ENCODE results near the gene MEN1.
"Not testable (repeated sequence)": the region's sequence is repeated elsewhere in the genome, so short reads cannot be mapped to it uniquely, and the experiment has no call there.

The MEN1 gene

DNA sequence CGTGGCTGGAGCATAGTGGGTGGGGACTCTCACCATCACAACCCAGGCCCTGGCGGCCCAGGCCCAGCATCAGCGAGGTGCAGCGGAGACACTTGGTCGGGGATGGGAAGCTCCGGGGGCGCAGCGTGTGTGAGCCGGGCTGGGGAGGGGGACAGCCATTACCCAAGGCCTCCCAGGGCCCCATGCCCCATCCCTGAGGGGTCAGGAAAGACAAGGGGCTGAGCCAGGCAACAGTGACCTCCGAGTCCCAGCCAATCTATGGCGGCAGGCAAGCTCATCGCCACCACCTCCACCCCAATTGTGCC is 22.8 kb upstream of the MEN1 start:
- DNase-seq (ENCODE audit: low read depth, low spot score) = no peak

DNA sequence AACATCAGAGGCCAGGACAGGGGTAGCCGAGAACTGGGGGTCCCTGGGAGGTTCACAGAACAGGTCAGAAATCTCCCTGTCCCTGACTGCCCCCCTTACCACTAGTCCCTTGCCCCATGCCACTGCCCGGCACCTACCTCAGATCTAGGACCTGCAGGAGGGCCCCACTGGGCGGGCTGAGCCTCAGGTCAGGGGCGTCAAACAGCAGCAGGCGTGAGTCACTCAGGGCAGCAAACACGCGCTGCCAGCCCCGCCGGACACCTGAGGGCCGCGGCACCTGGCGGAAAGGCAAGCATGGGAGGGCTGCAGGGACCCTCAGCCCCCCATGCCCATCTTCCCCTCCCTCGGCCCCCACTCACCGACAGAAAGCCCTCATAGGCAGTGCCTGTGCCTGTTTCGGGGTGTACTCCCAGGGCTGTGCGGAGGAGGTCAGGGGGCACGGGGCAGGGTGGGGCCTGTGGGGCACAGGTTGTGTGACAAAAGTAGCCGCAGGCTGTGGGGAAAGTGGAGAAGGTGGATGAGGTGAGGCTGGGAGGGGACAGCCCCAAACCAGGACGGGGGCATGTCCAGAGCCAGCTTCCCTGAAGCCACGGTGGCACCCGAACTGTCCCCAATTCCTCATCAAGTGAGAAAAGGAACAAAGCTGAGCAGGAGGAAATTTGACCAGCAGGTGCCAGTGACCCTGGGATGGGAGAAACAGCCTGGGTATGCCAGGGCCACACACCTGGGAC is 22.3 kb upstream of the MEN1 start:
- no peak for DNase-seq (ENCODE audit: low read depth, low spot score)

DNA sequence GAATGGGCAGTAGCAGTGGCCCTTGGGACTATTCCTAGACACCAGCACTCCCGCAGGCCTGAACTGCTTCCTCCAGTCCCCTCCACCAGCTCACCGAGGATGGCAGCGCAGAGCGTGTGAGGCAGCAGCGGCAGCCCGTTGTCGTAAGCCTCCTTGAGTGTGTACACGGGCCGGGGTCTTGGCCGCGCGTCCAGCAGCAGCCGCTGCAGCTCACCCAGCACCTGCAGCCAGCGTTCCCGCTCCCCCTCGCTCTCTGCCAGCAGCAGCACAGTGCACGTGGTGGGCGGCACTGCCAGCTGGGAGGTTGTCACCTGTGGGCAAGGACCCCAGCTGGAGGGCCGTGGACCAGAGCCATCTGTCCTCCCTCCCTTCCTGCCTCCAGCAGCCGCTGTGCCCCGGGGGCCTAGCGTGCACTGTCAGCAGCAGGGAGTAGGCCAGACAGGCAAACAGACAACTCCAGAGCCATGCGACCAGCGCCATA is 21.1 kb upstream of the MEN1 start:
- DNase-seq (ENCODE audit: low read depth, low spot score) = no peak

DNA sequence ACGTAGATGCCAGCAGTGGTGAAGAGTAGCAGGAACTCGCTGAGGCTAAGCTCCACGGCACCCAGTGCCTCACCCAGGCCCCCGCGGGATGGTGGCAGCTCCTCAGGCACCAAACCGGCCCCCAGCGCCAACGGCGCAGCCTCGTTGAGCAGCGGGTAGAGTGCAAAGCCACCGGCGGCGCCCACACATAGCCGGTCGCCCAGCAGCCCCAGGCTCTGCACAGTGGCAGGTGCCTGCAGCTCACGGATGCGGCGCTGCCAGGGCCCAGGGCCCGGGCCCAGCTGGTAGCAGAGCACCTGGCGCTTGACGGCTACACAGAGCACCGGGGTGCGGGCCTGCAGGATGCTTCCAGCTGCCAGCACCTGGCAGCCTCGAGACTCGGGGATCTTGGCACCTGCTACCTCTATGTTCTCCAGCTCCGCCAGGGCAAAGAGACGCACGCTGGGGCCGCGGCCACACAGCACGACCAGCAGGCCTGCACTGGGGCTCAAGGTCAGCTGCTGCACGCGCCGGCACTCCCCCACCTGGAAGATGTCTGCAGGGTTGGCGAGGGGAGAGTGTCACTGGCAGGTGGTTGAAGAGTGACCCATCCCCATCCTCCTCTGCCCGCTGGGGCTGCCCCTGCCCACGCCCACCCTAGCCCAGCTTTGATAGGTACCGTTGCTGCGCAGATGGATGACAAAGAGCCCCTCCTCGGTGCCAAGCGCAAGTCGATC is 19.3 kb upstream of the MEN1 start:
- no peak for DNase-seq (ENCODE audit: low read depth, low spot score)

DNA sequence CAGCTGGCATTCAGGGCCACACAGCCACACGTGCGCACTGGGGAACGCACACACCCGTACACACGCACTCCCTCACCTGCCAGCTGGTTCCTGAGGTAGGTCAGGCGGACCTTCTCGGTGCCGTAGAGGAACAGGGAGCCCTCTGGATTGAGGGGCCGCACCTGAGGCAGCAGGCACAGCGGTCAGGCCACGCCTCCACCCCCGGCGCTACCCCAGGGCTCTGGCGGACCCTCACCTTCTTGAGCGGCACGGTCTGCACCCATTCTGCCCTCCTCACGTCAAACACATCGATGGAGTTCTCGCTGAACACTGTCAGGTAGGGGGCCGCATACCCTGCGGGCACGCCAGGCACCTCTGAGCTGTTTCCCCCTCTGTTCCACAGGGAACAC is 17.1 kb upstream of the MEN1 start:
- DNase-seq (ENCODE audit: low read depth, low spot score) = no peak

DNA sequence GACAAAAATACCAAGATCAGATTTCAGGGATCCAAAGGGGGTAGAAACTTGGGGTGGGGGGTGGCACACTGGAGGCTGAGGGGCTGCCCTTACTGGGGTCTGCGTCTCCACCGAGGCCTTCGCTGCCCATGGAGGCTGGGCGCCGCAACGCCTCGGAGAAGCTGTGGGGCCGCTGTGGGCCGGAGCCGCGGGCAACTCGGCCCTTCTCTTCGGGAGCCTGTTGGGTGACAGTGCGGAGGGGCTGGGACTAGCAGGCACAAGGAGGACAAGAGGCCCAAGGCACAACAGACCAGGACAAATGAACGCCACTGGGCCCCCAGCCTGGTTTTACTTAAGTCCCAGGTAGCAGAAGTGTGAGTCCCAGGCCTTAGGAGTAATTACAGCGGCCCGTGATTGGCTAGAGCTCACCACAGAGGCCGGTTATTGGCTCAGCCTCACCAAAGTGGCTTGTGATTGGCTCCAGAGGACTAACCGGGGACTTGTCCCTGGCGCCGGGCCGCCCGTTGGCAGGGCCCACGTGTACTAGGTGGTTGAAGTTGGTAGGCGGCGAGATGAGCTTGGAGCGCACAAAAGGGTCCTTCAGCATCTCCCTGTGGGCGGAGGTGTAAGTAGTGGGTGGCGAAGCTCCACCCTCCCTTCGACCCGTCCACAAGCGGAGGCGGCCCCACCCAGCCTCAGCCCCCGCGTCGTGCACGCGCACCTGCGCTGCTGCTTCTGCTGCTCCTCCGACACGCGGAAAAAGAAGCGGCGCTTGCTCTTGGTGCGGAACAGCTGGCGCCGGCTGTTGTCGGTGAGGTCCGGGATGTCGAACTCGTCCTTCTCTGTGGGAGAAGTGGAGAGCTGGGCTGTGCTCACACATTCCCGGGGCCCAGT is 16.5 kb upstream of the MEN1 start:
- DNase-seq (ENCODE audit: low read depth, low spot score) = no peak

DNA sequence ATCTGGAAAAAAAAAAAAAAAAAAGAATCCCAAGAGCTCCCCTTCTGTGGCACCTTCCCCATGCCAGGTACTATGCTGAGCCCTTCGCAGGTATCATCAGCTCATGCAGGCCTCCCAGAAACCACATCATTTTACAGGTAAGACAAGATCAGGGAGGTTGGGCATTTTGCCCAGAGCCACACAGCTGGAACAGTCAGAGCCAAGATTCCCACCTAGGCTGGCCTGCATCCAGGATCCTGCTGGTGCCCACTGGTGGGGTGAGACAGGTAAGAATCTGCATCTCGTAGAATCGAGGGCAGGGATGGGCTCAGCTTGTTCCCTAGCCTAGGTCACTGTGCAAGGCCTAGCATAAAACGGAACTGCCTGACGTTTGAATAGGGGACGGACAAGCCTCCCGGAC is 15.7 kb upstream of the MEN1 start:
- no peak for DNase-seq (ENCODE audit: low read depth, low spot score)

DNA sequence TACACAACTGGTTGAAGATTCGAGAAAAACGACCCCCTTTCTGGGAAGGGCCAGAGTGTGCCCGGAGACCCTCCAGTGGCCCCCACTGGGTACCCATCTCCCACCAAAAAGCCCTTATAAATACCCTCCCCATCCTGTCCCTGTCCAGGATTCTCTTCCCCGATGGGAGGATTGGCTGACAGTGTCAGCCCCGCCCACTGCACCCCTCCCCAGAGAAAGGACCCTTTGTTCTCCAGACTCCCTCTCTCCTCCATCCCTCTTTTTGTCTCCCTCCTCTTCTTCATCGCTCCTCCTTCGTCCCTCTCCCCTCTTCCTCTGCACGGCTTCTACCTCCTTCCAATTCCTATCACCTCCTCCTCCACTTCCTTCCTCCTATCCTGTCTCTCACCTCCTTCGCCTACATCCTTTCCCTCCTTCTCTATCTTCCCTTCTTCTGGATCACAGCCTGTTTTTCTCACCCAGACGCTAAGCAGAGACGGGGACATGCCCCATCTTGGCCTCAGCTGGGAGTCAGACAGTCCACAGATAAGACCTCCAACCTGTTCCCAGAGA is 13.3 kb upstream of the MEN1 start:
- DNase-seq (ENCODE audit: low read depth, low spot score) = no peak

DNA sequence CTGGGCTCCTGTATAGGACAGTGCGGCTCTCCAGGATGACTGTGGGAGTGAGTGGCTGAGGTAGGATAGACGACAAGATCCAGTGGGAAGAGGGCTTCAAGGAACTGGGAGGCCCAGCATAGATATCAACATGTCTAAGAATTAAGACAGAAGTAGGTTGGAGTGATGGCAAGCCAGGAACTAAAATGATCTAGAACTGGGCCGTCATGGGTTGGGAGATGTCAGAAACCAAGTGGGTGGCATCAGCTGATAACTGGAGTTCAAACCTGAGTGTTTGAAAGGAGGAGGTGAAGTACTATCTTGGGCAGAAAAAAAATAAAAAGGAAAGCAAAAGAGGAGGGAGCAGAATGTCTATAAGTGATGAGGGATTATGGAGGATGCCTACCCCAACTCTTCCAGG is 7.1 kb upstream of the MEN1 start:
- DNase-seq (ENCODE audit: low read depth, low spot score) = no peak

DNA sequence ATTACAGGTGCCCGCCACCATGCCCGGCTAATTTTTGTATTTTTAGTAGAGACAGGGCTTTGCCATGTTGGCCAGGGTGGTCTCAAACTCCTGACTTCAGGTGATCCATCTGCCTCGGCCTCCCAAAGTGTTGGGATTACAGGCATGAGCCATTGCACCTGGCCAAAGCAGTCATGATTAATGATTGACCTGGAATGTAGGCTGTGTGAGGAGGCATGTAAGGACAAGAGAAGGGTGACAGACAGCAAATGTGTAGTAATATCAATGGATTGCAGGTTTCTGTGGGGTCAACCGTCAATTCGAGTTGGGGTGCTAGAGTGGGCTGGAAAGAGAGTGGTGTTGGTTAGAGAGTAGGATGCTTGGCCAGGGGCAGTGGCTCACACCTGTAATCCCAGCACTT is 5.1 kb upstream of the MEN1 start:
- DNase-seq (ENCODE audit: low read depth, low spot score) = not testable (repeated sequence)

DNA sequence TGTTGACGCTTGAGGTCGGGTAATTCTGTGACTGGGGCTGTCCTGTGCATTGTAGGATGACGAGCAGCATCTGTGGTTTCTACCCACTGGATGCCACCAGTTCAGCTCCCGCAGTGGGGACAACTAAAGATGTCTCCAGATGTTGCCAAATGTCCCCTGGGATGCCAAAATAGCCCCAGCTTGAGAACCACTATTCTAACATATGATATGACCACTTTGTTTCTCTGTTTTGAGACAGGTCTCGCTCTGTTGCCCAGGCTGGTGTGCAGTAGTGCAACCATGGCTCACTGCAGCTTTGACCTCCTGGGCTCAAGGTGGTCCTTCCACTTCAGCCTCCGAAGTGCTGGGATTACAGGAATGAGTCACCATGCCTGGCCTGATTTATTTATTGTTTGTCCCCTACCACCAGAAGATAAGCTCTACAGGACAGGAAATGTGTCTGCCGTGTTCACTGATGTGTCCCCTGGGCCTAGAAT is 4.4 kb upstream of the MEN1 start:
- no peak for DNase-seq (ENCODE audit: low read depth, low spot score)

DNA sequence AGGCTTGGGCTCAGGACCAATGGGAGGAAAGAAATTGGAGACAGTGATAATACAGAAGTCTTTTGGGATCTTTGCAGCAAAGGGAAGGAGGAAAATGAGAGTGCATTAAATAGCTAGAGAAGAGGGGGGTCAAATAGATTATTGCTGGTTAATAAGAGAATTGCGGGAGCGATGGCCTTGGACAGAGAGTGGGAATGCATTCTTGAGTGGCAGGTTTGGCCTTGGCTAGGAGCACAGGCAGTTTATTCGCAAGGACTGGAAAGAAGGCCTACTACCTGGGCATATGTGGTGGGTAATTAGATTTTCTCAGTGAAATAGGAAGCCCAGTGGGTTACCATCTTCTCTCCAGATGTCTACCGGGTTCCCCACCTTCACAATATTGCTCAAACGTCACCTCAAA is 3.5 kb upstream of the MEN1 start:
- DNase-seq (ENCODE audit: low read depth, low spot score) = no peak

DNA sequence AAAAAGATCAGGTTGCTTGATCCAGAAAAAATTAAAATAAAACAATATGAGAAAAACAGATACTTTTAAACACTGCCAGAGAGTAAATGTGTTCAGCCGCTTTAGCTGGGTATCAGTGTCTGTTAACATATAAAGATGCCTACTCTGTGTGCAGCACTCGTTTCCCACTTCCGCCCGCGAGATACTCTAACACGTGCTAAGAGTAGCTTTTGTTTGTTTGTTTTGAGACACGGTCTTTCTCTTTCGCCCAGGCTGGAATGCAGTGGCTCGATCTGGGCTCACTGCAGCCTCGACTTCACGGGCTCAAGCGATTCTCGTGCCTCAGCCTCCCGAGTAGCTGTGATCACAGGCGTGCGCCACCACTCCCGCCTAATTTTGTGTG is 531 bp upstream of the MEN1 start:
- DNase-seq (ENCODE audit: low read depth, low spot score) = no peak

DNA sequence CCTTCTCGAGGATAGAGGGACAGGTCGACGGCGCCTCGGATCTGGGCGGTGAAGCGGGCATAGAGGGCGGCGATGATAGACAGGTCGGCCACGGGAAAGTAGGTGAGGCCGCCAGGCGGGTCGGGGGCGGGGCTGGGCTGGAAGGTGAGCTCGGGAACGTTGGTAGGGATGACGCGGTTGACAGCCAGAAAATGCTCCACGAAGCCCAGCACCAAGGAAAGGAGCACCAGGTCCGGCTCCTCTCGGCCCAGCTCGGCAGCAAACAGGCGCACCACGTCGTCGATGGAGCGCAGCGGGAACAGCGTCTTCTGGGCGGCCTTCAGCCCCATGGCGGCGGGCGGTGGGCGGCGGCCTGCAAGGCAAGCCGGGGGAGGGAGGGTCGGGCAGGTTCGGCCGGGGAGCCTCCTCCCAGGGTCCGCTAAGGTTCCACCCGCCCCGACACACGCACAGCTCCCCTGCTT is 540 bp downstream of the MEN1 start:
- no peak for DNase-seq (ENCODE audit: low read depth, low spot score)

DNA sequence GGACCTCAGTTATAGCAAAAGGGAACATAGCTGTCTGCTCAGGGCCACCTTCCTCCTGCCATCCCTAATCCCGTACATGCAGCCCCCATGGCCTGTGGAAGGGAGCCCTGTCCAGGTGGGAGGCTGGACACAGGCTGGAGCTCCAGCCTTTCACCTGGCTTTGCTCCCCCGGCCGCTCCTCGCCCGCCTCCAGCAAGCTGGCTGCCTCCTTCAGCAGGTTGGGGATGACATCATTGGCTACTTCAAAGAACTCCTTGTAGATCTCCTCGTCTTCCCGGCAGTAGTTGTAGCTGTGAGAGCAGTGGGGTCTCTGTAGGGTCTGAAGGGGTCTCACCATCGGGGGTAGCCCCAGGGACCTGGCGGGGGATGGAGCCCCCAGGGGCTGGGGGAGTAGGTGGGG is 4.9 kb downstream of the MEN1 start:
- no peak for DNase-seq (ENCODE audit: low read depth, low spot score)

DNA sequence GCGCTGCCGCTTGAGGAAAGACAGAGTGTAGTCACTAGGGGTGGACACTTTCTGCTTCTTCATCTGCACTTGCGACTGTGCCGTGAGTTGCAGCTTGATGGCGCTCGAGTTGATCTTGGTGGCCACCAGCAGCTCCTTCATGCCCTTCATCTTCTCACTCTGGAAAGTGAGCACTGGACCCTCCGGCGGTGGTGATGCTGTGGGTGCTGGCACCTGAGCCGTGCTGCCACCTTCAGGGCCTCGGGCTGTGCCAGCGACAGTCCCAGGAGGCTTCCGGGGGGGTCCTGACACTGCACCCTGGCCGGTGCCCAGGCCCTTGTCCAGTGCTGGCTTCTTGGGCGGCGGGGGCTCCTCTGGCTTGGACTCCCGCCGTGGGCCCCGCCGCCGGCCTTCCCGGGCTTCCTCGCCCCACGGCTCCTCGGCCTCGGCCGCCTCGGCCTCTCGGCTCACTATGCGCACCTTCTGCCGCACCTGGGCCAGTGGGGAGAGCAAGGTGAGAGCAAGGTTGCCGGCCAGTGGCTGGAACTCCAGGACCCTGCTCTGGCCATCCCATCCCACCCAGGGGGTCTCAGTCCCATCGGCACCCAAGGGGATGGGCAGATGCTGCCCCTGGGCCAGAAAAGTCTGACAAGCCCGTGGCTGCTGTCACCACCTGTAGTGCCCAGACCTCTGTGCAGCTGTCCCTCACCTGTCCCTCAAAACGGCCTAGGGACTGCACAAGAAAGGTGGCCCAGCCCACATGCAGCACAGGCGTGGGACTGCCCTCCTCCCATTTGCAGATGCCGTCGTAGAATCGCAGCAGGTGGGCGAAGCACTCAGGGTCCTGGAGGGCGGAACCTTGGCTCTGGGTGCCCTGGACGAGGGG is 5.8 kb downstream of the MEN1 start:
- no peak for DNase-seq (ENCODE audit: low read depth, low spot score)

DNA sequence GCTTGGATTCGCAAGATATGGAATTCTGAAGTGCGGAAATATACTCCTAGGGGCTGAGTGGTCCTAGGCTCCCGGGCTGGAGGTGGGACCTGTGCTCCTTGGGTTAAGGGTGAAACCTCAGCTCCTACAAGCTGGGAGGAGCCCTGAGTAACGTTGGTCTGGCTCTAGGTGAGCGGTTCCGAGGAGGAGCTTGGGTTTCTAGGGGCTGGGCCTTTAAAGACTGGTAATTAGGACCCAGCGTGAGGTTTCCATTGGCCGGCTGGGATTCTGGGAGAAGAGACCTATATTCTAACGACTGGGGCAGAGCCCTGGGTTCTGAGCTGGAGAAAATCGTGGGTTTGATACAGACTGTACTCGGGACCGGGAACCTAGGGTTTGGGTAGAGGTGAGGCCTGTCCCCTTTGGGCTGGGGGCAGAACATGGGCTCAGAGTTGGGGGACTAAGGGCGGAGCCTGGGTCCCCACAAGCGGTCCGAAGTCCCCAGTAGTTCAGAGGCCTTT is 6.5 kb downstream of the MEN1 start:
- no peak for DNase-seq (ENCODE audit: low read depth, low spot score)

DNA sequence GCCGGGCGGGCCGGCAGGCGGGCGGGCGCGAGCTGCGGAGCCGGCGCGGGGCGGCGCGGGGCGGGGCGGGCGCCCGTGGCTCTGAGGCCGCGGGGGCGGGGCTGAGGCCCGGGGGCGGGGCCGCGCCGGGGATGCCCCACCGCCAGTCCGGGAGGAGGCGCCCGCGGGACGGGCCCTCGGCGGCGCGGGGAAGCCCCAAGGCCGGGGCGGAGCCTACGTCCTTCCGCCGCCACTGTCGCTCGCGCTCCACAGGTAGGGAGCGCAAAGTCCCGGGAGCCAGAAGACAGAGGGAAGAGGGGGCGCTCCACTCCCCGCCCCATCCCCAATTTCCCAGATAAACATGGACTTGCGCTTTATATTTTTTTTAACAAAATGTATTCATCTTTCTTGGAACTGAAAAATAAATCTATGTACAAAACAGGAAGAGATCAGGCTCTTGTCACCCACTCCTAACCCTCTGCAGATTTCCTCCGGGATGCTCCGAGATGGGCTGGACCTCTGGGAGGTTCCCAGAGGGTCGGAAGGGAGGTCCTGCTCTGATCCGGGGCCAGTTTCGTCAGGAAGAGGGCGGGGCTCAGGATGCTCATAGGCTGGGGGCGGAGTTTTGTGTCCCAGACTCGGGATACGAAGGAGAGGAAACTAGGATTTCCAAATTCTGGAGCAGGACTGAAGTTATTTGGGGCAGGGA is 7.0 kb downstream of the MEN1 start, which contains the start of gene MAP4K2:
Gene MAP4K2 (minus strand): TSS at position 57 of the 688 bp plus-strand sequence. CDS start 65 bp downstream, outside the sequence.
- DNase-seq (ENCODE audit: low read depth, low spot score) = peak; percentile 57

DNA sequence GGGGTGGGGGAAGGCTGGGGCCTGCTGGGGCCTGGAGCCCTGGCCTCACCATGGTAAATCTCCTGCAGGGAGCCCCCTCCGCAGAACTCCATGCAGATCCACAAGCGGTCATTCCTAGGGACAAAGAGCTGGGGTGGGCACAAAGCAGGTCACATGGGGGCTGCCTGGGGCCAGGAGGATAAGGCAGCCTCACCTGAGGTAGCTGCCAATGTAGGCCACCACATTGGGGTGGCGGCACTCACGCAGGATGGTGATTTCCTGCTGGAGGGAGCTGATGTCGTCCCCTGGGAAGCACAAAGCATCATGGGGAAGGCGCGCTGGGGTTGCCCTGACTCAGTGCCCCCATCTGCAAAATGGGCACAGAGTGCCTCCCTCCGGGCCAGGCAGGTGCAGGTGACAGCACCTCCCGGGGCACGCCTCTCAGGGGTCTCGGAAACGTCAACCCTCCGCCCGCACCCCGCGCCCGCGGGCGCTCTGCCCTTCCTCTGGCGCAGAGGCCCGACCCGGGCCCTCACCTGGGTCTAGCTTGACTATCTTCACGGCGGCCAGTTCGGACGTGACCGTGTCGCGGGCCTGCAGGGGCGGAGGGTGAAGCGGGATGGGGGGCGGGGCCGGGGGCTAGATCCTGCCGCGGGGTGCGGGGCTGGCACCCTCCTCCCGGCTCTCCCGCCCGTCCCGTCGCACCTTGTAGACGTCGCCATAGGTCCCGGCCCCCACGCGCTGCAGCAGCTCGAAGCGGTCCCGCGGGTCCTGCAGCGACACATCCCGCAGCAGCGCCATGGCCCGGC is 7.8 kb downstream of the MEN1 start:
- DNase-seq (ENCODE audit: low read depth, low spot score) = no peak
